Upper lobe of left lung (tissue), 4 donors: Measurements from ENCODE around the gene WDR81.

Source experiments
- CTCF ChIP-seq, 6 experiments: fragments of 450-650 bp in 4 of 6; fragments of 200-600 bp in 2 of 6; sonication (generic) in 2 of 6; IDR thresholded peaks; one replicate each; pipeline ENCODE4 v1.5.1; 2016 to 2019; ENCODE audit warnings: antibody characterized with exemption in 6 of 6
- POLR2A ChIP-seq, 4 donors: fragments of 450-650 bp; IDR thresholded peaks; one replicate each; pipeline ENCODE4 v1.5.1; 2016 to 2017; ENCODE audit warnings: antibody characterized with exemption in 4 of 4, mild to moderate bottlenecking in 2 of 4
- POLR2AphosphoS5 ChIP-seq, 2 donors: sonication (generic); formaldehyde crosslinking; IDR thresholded peaks; one replicate each; pipeline ENCODE4 v1.5.1; 2017; ENCODE audit warnings: antibody characterized with exemption in 2 of 2

GRCh38 chr17:1776857-1777256 is 52.4 kb downstream of the WDR81 start:
- TF ChIP-seq CTCF (IDR thresholded peaks at IDR 0.05) (no peak), POLR2AphosphoS5 (IDR thresholded peaks at IDR 0.05) (no peak), POLR2A (IDR thresholded peaks at IDR 0.05) (no peak)
